Ishikawa (cell line): Measurements from ENCODE around the gene IL19.

Source experiments
- CEBPB ChIP-seq: IDR thresholded peaks from 2 replicates; pipeline ENCODE4 v1.6.1; 2012
- CREB1 ChIP-seq: IDR thresholded peaks from 2 replicates; pipeline ENCODE4 v1.6.1; 2012; ENCODE audit warnings: low read depth
- EGR1 ChIP-seq: IDR thresholded peaks from 2 replicates; pipeline ENCODE4 v1.6.1; 2012
- EP300 ChIP-seq: IDR thresholded peaks from 2 replicates; pipeline ENCODE4 v1.6.1; 2012; ENCODE audit warnings: borderline replicate concordance
- FOXM1 ChIP-seq: IDR thresholded peaks from 2 replicates; pipeline ENCODE4 v1.6.1; 2012; ENCODE audit warnings: low read depth, borderline replicate concordance
- MAX ChIP-seq: IDR thresholded peaks from 2 replicates; pipeline ENCODE4 v1.6.1; 2012
- NFIC ChIP-seq: IDR thresholded peaks from 2 replicates; pipeline ENCODE4 v1.6.1; 2012
- RAD21 ChIP-seq: IDR thresholded peaks from 2 replicates; pipeline ENCODE4 v1.6.1; 2012; ENCODE audit warnings: low read depth
- TAF1 ChIP-seq: IDR thresholded peaks from 2 replicates; pipeline ENCODE4 v1.6.1; 2012; ENCODE audit warnings: low read depth, mild to moderate bottlenecking
- TCF12 ChIP-seq: IDR thresholded peaks from 2 replicates; pipeline ENCODE4 v1.6.1; 2012; ENCODE audit warnings: low read depth
- TEAD4 ChIP-seq: IDR thresholded peaks from 2 replicates; pipeline ENCODE4 v1.6.1; 2012
- USF1 ChIP-seq: IDR thresholded peaks from 2 replicates; pipeline ENCODE4 v1.6.1; 2012
- YY1 ChIP-seq: IDR thresholded peaks from 2 replicates; pipeline ENCODE4 v1.6.1; 2012; ENCODE audit warnings: low read depth
- ZBTB7A ChIP-seq: IDR thresholded peaks from 2 replicates; pipeline ENCODE4 v1.6.1; 2012; ENCODE audit warnings: low read depth
- TF ChIP-seq, protein P1 (sequence below): IDR thresholded peaks from 2 replicates; pipeline ENCODE4 v1.6.1; 2012; ENCODE audit warnings: low read depth, mild to moderate bottlenecking

The IL19 gene

DNA sequence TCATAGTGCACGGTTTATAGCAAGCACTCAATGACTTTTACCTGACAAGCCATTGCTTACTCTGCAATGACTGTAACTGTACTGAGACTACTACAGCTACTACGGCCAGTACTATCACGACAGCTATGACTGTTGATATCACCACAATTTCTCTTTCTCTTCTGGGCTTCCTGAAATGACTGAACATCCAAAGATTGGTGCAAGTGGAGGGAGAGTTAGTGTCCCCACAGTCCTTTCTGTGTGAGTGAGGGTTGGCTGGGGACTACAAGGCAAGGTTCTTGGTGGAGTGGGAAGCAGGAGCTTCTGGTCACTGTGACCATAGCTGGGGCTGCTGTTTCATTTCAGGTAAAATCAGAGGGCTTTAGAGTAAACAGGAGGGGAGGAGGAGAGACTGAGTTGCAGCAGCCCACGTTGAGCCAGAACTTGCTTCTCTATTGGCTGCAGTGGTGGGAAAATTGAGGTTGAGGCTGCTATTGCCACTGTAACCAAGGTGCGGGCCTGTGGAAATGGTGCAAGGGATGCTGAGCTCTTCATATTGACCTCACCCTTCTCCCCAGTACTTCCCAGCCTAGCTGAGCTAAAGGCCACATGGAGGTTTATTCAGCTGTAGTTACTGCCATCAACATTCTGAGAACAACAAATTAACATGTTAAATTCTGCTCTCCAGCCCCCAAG lies 15.8 kb downstream of the IL19 start:
- TF ChIP-seq NFIC = no peak
- TF ChIP-seq FOXM1 = no peak
- no peak for TF ChIP-seq TAF1
- TF ChIP-seq EGR1 = no peak
- no peak for TF ChIP-seq TCF12
- TF ChIP-seq TEAD4 = no peak
- TF ChIP-seq CREB1 = no peak
- TF ChIP-seq MAX = no peak
- TF ChIP-seq USF1 = no peak
- TF ChIP-seq, protein P1, sequence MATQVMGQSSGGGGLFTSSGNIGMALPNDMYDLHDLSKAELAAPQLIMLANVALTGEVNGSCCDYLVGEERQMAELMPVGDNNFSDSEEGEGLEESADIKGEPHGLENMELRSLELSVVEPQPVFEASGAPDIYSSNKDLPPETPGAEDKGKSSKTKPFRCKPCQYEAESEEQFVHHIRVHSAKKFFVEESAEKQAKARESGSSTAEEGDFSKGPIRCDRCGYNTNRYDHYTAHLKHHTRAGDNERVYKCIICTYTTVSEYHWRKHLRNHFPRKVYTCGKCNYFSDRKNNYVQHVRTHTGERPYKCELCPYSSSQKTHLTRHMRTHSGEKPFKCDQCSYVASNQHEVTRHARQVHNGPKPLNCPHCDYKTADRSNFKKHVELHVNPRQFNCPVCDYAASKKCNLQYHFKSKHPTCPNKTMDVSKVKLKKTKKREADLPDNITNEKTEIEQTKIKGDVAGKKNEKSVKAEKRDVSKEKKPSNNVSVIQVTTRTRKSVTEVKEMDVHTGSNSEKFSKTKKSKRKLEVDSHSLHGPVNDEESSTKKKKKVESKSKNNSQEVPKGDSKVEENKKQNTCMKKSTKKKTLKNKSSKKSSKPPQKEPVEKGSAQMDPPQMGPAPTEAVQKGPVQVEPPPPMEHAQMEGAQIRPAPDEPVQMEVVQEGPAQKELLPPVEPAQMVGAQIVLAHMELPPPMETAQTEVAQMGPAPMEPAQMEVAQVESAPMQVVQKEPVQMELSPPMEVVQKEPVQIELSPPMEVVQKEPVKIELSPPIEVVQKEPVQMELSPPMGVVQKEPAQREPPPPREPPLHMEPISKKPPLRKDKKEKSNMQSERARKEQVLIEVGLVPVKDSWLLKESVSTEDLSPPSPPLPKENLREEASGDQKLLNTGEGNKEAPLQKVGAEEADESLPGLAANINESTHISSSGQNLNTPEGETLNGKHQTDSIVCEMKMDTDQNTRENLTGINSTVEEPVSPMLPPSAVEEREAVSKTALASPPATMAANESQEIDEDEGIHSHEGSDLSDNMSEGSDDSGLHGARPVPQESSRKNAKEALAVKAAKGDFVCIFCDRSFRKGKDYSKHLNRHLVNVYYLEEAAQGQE = no peak
- TF ChIP-seq ZBTB7A = no peak
- TF ChIP-seq EP300 = no peak
- no peak for TF ChIP-seq RAD21

- TF ChIP-seq FOXM1 (no peak), USF1 (no peak), TAF1 (no peak), CEBPB (no peak), RAD21 (no peak), TCF12 (no peak), MAX (no peak), EP300 (no peak), ZBTB7A (no peak), YY1 (no peak), TEAD4 (no peak), NFIC (no peak), CREB1 (no peak), EGR1 (no peak)
- TF ChIP-seq, protein P1 = no peak
Observed at GRCh38 chr1:206787891-206788290, 17.3 kb downstream of the IL19 start.

GRCh38 chr1:206788487-206789050 lies 18.0 kb downstream of the IL19 start:
- no peak for TF ChIP-seq RAD21
- no peak for TF ChIP-seq USF1
- TF ChIP-seq NFIC = no peak

DNA sequence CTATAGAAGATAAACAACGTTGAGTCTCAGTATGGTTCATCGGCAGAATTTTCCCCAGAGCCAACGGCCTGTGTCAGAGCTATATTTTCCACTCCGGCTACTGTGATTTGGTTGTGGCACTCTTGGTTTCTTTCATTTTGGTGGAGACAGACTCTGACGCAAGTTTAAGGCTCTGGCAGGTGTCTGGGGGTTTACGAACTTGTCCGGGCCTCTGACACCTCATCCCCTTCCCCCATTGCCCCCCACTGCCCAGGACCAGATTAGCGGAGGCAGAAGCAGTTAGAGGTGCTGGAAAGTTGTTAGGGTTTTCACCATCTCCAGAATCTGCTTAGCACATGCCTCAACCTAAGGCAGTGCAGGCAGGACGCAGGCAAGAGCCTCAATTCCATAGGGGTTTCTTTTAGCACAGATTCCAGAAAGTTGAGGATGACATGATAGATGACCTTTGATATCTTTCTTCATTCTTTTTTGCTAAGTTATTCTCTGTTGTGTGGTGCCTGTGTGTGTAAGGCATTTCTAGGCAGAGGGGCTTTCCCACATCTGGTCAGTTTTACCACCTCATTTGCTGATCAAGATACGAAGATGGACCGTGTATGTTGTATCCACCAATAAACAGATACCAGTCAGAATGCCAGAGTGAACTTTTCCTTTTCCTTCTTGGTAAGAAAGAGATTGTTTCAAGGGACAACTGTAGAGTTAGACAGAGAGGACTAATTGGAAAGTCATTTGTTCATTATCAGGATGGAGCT lies 20.1 kb downstream of the IL19 start:
- TF ChIP-seq USF1 (no peak), MAX (no peak), YY1 (no peak), EGR1 (no peak), CEBPB (no peak), TAF1 (no peak), CREB1 (no peak), RAD21 (no peak), NFIC (no peak), FOXM1 (no peak), TCF12 (no peak), TEAD4 (no peak), ZBTB7A (no peak), EP300 (no peak)
- TF ChIP-seq, protein P1 = no peak
